Kidney (tissue), 14 donors: ENCODE measurements around the gene ANXA4. TPM values are rescaled to one million over a fixed set of nuclear protein-coding genes. Genes with fewer than 3 reads are reported as not detected.

ENCODE experiments used
- DNase-seq, 5 donors: peaks; one replicate each; pipeline ENCODE4 v3.0.0-alpha.2; 2013 to 2020
- FAIRE-seq: peaks from 2 replicates; lab custom pipeline; 2012; peaks lifted over from hg19 to GRCh38; lab: Jason Lieb, UNC
- H3K27ac ChIP-seq, 2 donors: one replicate each; pipeline ENCODE4 v1.7.0; 2013; ENCODE audit warnings: low read depth in 2 of 2, low read length in 2 of 2, inconsistent platforms in 1 of 2
- H3K27me3 ChIP-seq: one replicate; pipeline ENCODE4 v1.7.1; 2013; ENCODE audit warnings: low read length, inconsistent platforms; ENCODE audit not compliant: control insufficient read depth, insufficient read depth
- H3K36me3 ChIP-seq, 3 donors: one replicate each; pipeline versions ENCODE4 v1.7.0 to v1.7.1; 2013; ENCODE audit warnings: low read length in 3 of 3, control low read depth in 1 of 3, inconsistent platforms in 1 of 3; ENCODE audit not compliant: insufficient read depth in 3 of 3, control insufficient read depth in 2 of 3
- H3K4me1 ChIP-seq, 3 donors: one replicate each; pipeline versions ENCODE4 v1.7.0 to v1.7.1; 2013; ENCODE audit warnings: low read length in 3 of 3, inconsistent platforms in 1 of 3, low read depth in 1 of 3; ENCODE audit not compliant: control insufficient read depth in 2 of 3, insufficient read depth in 2 of 3
- H3K4me3 ChIP-seq, 3 donors: one replicate each; pipeline versions ENCODE4 v1.7.0 to v1.8.1; 2013; ENCODE audit warnings: low read length in 3 of 3, control low read depth in 1 of 3, inconsistent platforms in 1 of 3
- H3K9ac ChIP-seq, 3 donors: one replicate each; pipeline versions ENCODE4 v1.7.0 to v1.7.1; 2013; ENCODE audit warnings: low read length in 3 of 3, control low read depth in 1 of 3, inconsistent platforms in 1 of 3
- H3K9me3 ChIP-seq, 3 donors: one replicate each; pipeline versions ENCODE4 v1.7.0 to v1.7.1; 2013; ENCODE audit warnings: low read length in 3 of 3, control low read depth in 1 of 3, inconsistent platforms in 1 of 3; ENCODE audit not compliant: control insufficient read depth in 2 of 3, insufficient read depth in 1 of 3
- CTCF ChIP-seq: IDR thresholded peaks from 3 replicates; pipeline ENCODE4 v1.5.1; 2012; ENCODE audit warnings: mild to moderate bottlenecking, moderate library complexity, borderline replicate concordance; ENCODE audit not compliant: insufficient read depth; ENCODE audit errors: extremely low read depth
- intact Hi-C: fragments of 100-400 bp; cut with DNase I; formaldehyde crosslinking; loops from one replicate; pipeline ENCODE4 v1.11.1; 2022
- polyA plus RNA-seq: library from polyadenylated mRNA; stranded (reverse); fragments of 350-450 nt; fragmentation: Illumina TruSeq; extraction: RNeasy Lipid Tissue Mini Kit (QIAGEN cat#74804); gene quantifications from one replicate; pipeline ENCODE4 v1.2.3, GENCODE V29; 2014; ENCODE audit warnings: low read depth, low replicate concordance; ENCODE audit not compliant: insufficient read depth
- total RNA-seq: library from RNA; stranded (reverse); fragmentation: NEBNext Ultra II Directional; extraction: Animal tissue kit (Norgen Biotek cat#: 25700); gene quantifications from one replicate; pipeline ENCODE4 v1.2.1, GENCODE V29; 2021
- donor health status: control.
- donor health status: control.
- donor health status: control.
- donor health status: control.
- donor health status: control.
- donor health status: DM: yes; HTN: yes; CAD: no.
- donor health status: Normal renal cell carcinoma (clear cell type).

Gene ANXA4
- total and polyA plus RNA-seq, 2 donors from 2014 or later = 168 to 287 TPM

- H3K9ac ChIP-seq = no peak overlapping the region
- H3K36me3 ChIP-seq = no peaks in the 10 kb centered on the region
- no peaks in the 10 kb centered on the region for H3K9me3 ChIP-seq
- TF ChIP-seq CTCF = no peak
- FAIRE-seq (no peak), DNase-seq (no peak)
- H3K4me1 ChIP-seq = peaks cover 0 to 13% (median 4%) of the 10 kb centered on the region in 3 donors
- no peak overlapping the region for H3K27ac ChIP-seq
- intact Hi-C loops = loop anchor here (10.0 kb wide), 1 partner anchor 85 kb away; no protein-coding TSS in a partner anchor
- H3K4me3 ChIP-seq = no peak overlapping the region
- no peaks in the 10 kb centered on the region for H3K27me3 ChIP-seq
Measured at GRCh38 chr2:69729781-69730180, 12.2 kb upstream of the ANXA4 start.

GRCh38 chr2:69731147-69731970 is 10.6 kb upstream of the ANXA4 start:
- H3K9me3 ChIP-seq = no peaks in the 10 kb centered on the region
- no peaks in the 10 kb centered on the region for H3K36me3 ChIP-seq
- DNase-seq (no peak), FAIRE-seq (no peak)
- H3K4me3 ChIP-seq = no peak overlapping the region
- H3K9ac ChIP-seq = no peak overlapping the region
- intact Hi-C loops = no loop called here
- TF ChIP-seq CTCF = no peak
- H3K4me1 ChIP-seq = peaks cover 0 to 28% (median 12%) of the 10 kb centered on the region in 3 donors
- H3K27ac ChIP-seq = no peak overlapping the region
- no peaks in the 10 kb centered on the region for H3K27me3 ChIP-seq

- DNase-seq (no peak), FAIRE-seq (no peak)
- Histone ChIP-seq H3K27ac (peak overlapping the region in 1 of 2 donors; percentile 80), H3K27me3 (no peaks in the 10 kb centered on the region), H3K4me3 (no peak overlapping the region), H3K4me1 (peaks cover 0 to 29% (median 12%) of the 10 kb centered on the region in 3 donors), H3K36me3 (no peaks in the 10 kb centered on the region), H3K9me3 (no peaks in the 10 kb centered on the region), H3K9ac (no peak overlapping the region)
- intact Hi-C loops = no loop called here
- no peak for TF ChIP-seq CTCF
Measured at GRCh38 chr2:69733342-69734034, 8.4 kb upstream of the ANXA4 start.
